GM19467 (cell line): ENCODE data around the gene THRB.

Experiments
- ATAC-seq: cut with Tn5 transposase; IDR thresholded peaks from one replicate; pipeline ENCODE4 v1.9.1; 2021; ENCODE audit warnings: mild to moderate bottlenecking, moderate library complexity; ENCODE audit not compliant: unreplicated experiment

The THRB gene

GRCh38 chr3:24357635-24358034 is 137.0 kb downstream of the THRB start:
- ATAC-seq: no peak

GRCh38 chr3:24355806-24356205 is 138.8 kb downstream of the THRB start:
- no peak for ATAC-seq

GRCh38 chr3:24354230-24354629 is 140.4 kb downstream of the THRB start:
- no peak for ATAC-seq

GRCh38 chr3:24352893-24353553 is 141.6 kb downstream of the THRB start:
- ATAC-seq: no peak

- no peak for ATAC-seq
Measured at GRCh38 chr3:24351779-24352469, 142.7 kb downstream of the THRB start.

GRCh38 chr3:24349367-24350019 is 145.2 kb downstream of the THRB start:
- ATAC-seq: no peak

GRCh38 chr3:24348348-24348747 is 146.3 kb downstream of the THRB start:
- no peak for ATAC-seq

GRCh38 chr3:24344784-24345439 is 149.7 kb downstream of the THRB start:
- ATAC-seq: no peak

- ATAC-seq: no peak
Measured at GRCh38 chr3:24343084-24343783, 151.4 kb downstream of the THRB start.

GRCh38 chr3:24342275-24342674 is 152.4 kb downstream of the THRB start:
- ATAC-seq: no peak

GRCh38 chr3:24341668-24342067 is 153.0 kb downstream of the THRB start:
- no peak for ATAC-seq

GRCh38 chr3:24340966-24341365 is 153.7 kb downstream of the THRB start:
- no peak for ATAC-seq

- no peak for ATAC-seq
Measured at GRCh38 chr3:24340161-24340560, 154.5 kb downstream of the THRB start.

GRCh38 chr3:24339266-24339825 is 155.3 kb downstream of the THRB start:
- ATAC-seq: no peak

GRCh38 chr3:24338409-24339130 is 156.1 kb downstream of the THRB start:
- ATAC-seq: no peak

- ATAC-seq: no peak
Measured at GRCh38 chr3:24336101-24336500, 158.5 kb downstream of the THRB start.

- ATAC-seq: no peak
Measured at GRCh38 chr3:24332092-24332491, 162.6 kb downstream of the THRB start.

- no peak for ATAC-seq
Measured at GRCh38 chr3:24323272-24323671, 171.4 kb downstream of the THRB start.

- no peak for ATAC-seq
Measured at GRCh38 chr3:24320601-24321000, 174.0 kb downstream of the THRB start.

- ATAC-seq: no peak
Measured at GRCh38 chr3:24318677-24319287, 175.9 kb downstream of the THRB start.
